ENCODE data around the gene SSTR5. TPM values are rescaled to one million over a fixed set of nuclear protein-coding genes. Genes with fewer than 3 reads are reported as not detected.

SSTR5 gene
- polyA plus RNA-seq, 2 of the 4 experiments (the other 2 are of a cell fraction): 0.06 to 0.08 TPM

DNA sequence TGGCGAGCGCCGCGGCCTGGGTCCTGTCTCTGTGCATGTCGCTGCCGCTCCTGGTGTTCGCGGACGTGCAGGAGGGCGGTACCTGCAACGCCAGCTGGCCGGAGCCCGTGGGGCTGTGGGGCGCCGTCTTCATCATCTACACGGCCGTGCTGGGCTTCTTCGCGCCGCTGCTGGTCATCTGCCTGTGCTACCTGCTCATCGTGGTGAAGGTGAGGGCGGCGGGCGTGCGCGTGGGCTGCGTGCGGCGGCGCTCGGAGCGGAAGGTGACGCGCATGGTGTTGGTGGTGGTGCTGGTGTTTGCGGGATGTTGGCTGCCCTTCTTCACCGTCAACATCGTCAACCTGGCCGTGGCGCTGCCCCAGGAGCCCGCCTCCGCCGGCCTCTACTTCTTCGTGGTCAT is 6.8 kb downstream of the SSTR5 start:
- ATAC-seq (no peak), DNase-seq (ENCODE audit: low read depth in 1 of 2, low spot score in 1 of 2) (no peak), FAIRE-seq (no peak)
- POLR2A ChIA-PET: no interaction called here
- no peak overlapping the region for H3K4me3 ChIP-seq
- peaks cover 49% of the 10 kb centered on the region for H3K4me1 ChIP-seq
- TF ChIP-seq POLR2A (IDR thresholded peaks at IDR 0.05; ENCODE audit: low read length) (no peak), CHD4 (IDR thresholded peaks at IDR 0.05; ENCODE audit: borderline replicate concordance) (no peak), HOXB5 (CRISPR knock-in tag; IDR thresholded peaks at IDR 0.05) (no peak), ZSCAN20 (CRISPR knock-in tag; IDR thresholded peaks at IDR 0.05) (no peak), POLR2AphosphoS2 (conservative IDR thresholded peaks at IDR 0.05; ENCODE audit: low read length) (no peak), JUN (IDR thresholded peaks at IDR 0.05) (no peak), RFX5 (IDR thresholded peaks at IDR 0.05) (no peak), RNF2 (IDR thresholded peaks at IDR 0.05; ENCODE audit: borderline replicate concordance, low read depth) (no peak), CBX2 (IDR thresholded peaks at IDR 0.05; ENCODE audit: borderline replicate concordance, low read depth) (no peak), HOXB13 (CRISPR knock-in tag; IDR thresholded peaks at IDR 0.05; ENCODE audit: low read depth) (no peak), FOXS1 (CRISPR knock-in tag; IDR thresholded peaks at IDR 0.05) (no peak)
- TF ChIP-seq, protein P1, sequence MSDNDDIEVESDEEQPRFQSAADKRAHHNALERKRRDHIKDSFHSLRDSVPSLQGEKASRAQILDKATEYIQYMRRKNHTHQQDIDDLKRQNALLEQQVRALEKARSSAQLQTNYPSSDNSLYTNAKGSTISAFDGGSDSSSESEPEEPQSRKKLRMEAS (IDR thresholded peaks at IDR 0.05): no peak
- TF ChIP-seq, protein P2, sequence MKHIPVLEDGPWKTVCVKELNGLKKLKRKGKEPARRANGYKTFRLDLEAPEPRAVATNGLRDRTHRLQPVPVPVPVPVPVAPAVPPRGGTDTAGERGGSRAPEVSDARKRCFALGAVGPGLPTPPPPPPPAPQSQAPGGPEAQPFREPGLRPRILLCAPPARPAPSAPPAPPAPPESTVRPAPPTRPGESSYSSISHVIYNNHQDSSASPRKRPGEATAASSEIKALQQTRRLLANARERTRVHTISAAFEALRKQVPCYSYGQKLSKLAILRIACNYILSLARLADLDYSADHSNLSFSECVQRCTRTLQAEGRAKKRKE (CRISPR knock-in tag; IDR thresholded peaks at IDR 0.05; ENCODE audit: low read depth): no peak
- TF ChIP-seq, protein P3, sequence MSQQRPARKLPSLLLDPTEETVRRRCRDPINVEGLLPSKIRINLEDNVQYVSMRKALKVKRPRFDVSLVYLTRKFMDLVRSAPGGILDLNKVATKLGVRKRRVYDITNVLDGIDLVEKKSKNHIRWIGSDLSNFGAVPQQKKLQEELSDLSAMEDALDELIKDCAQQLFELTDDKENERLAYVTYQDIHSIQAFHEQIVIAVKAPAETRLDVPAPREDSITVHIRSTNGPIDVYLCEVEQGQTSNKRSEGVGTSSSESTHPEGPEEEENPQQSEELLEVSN (IDR thresholded peaks at IDR 0.05; ENCODE audit: borderline replicate concordance, low read depth): no peak
- WGBS (ENCODE audit: missing lambda C conversion rate): 97% methylated on average over 43 of the region's 43 CpGs
- peak overlapping the region; percentile 69 for H3K4me2 ChIP-seq
- peak overlapping the region in 1 of 2 experiments; percentile 72; a peak in 3 of 6 replicates for H3K27ac ChIP-seq
- CTCF ChIA-PET: interaction anchor here (0.9 to 11.9 kb wide), 4 partner anchors 10 to 23 kb away, joined by 3 to 108 read pairs (median 4); no protein-coding TSS in a partner anchor
- H3K9me3 ChIP-seq: peaks cover 6% of the 10 kb centered on the region

DNA sequence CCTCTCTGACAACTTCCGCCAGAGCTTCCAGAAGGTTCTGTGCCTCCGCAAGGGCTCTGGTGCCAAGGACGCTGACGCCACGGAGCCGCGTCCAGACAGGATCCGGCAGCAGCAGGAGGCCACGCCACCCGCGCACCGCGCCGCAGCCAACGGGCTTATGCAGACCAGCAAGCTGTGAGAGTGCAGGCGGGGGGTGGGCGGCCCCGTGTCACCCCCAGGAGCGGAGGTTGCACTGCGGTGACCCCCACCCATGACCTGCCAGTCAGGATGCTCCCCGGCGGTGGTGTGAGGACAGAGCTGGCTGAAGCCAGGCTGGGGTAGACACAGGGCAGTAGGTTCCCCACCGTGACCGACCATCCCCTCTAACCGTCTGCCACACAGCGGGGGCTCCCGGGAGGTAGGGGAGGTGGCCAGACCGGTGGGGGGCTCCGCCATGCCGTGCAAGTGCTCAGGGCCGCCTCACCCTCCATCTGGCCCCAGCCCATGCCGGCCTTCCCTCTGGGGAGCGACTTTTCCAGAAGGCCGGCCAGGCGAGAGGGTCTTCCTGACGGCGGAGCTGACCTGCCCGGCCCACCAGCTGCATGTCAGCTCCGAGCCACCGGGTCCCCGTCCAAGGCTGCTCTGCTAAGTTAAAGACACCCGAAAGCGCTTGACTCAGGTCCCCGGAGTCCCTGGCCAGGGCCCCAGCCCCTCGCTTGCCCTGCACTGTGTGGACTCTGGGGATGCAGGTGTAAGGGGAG is 7.4 kb downstream of the SSTR5 start:
- no peak overlapping the region for H3K4me3 ChIP-seq
- CTCF ChIA-PET: interaction anchor here (0.6 to 11.9 kb wide), 7 partner anchors 9 to 268 kb away, joined by 3 to 108 read pairs (median 3); partner anchors contain the start of gene C1QTNF8
- 88% methylated on average over 38 of the region's 45 CpGs for WGBS (ENCODE audit: missing lambda C conversion rate)

More for the DNA sequence above, 7.4 kb downstream of the SSTR5 start:
- no peak for ATAC-seq
- FAIRE-seq: no peak
- TF ChIP-seq, protein P4, sequence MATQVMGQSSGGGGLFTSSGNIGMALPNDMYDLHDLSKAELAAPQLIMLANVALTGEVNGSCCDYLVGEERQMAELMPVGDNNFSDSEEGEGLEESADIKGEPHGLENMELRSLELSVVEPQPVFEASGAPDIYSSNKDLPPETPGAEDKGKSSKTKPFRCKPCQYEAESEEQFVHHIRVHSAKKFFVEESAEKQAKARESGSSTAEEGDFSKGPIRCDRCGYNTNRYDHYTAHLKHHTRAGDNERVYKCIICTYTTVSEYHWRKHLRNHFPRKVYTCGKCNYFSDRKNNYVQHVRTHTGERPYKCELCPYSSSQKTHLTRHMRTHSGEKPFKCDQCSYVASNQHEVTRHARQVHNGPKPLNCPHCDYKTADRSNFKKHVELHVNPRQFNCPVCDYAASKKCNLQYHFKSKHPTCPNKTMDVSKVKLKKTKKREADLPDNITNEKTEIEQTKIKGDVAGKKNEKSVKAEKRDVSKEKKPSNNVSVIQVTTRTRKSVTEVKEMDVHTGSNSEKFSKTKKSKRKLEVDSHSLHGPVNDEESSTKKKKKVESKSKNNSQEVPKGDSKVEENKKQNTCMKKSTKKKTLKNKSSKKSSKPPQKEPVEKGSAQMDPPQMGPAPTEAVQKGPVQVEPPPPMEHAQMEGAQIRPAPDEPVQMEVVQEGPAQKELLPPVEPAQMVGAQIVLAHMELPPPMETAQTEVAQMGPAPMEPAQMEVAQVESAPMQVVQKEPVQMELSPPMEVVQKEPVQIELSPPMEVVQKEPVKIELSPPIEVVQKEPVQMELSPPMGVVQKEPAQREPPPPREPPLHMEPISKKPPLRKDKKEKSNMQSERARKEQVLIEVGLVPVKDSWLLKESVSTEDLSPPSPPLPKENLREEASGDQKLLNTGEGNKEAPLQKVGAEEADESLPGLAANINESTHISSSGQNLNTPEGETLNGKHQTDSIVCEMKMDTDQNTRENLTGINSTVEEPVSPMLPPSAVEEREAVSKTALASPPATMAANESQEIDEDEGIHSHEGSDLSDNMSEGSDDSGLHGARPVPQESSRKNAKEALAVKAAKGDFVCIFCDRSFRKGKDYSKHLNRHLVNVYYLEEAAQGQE (IDR thresholded peaks at IDR 0.05): no peak
- TF ChIP-seq PHF8 (IDR thresholded peaks at IDR 0.05; ENCODE audit: borderline replicate concordance, low read depth) (no peak), RNF2 (IDR thresholded peaks at IDR 0.05; ENCODE audit: borderline replicate concordance, low read depth) (no peak), EP300 (IDR thresholded peaks at IDR 0.05) (no peak), RARB (CRISPR knock-in tag; IDR thresholded peaks at IDR 0.05) (no peak), JUN (IDR thresholded peaks at IDR 0.05) (no peak), TFCP2L1 (CRISPR knock-in tag; IDR thresholded peaks at IDR 0.05) (no peak), HOXB13 (CRISPR knock-in tag; IDR thresholded peaks at IDR 0.05; ENCODE audit: low read depth) (no peak), SMC3 (IDR thresholded peaks at IDR 0.05) (no peak), GATA3 (IDR thresholded peaks at IDR 0.05; ENCODE audit: borderline replicate concordance) (no peak), MYC (IDR thresholded peaks at IDR 0.05; ENCODE audit: borderline replicate concordance, low read length) (no peak), CHD2 (IDR thresholded peaks at IDR 0.05; ENCODE audit: low read length, partially characterized antibody) (no peak)
- TF ChIP-seq, protein P5, sequence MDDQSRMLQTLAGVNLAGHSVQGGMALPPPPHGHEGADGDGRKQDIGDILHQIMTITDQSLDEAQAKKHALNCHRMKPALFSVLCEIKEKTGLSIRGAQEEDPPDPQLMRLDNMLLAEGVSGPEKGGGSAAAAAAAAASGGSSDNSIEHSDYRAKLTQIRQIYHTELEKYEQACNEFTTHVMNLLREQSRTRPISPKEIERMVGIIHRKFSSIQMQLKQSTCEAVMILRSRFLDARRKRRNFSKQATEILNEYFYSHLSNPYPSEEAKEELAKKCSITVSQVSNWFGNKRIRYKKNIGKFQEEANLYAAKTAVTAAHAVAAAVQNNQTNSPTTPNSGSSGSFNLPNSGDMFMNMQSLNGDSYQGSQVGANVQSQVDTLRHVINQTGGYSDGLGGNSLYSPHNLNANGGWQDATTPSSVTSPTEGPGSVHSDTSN (IDR thresholded peaks at IDR 0.05): no peak
- TF ChIP-seq, protein P6, sequence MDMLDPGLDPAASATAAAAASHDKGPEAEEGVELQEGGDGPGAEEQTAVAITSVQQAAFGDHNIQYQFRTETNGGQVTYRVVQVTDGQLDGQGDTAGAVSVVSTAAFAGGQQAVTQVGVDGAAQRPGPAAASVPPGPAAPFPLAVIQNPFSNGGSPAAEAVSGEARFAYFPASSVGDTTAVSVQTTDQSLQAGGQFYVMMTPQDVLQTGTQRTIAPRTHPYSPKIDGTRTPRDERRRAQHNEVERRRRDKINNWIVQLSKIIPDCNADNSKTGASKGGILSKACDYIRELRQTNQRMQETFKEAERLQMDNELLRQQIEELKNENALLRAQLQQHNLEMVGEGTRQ (IDR thresholded peaks at IDR 0.05): no peak
- no peak overlapping the region for H3K27ac ChIP-seq
- no peak overlapping the region for H3K4me2 ChIP-seq
- no peak for DNase-seq (ENCODE audit: low read depth in 1 of 2, low spot score in 1 of 2)
- POLR2A ChIA-PET: no interaction called here
- peaks cover 49% of the 10 kb centered on the region for H3K4me1 ChIP-seq
- peaks cover 12% of the 10 kb centered on the region for H3K9me3 ChIP-seq
